ENCODE data around the gene PRKG1. TPM values are rescaled to one million over a fixed set of nuclear protein-coding genes. Genes with fewer than 3 reads are reported as not detected.

The PRKG1 gene
- total and polyA plus RNA-seq, 2 of the 8 experiments (the other 6 are each of a cell fraction or from before 2014, with no cell fraction given), result 4.2 to 15.2 TPM

GRCh38 chr10:51363415-51363814 is 289.1 kb downstream of the PRKG1 start:
- FAIRE-seq, result no peak
- no peak overlapping the region for H3K18ac ChIP-seq (ENCODE audit: extremely low read depth, low read length)
- CTCF ChIA-PET (ENCODE audit: partially characterized antibody), result interaction anchor here (1.1 kb wide), 1 partner anchor 20 kb away, joined by 3 read pairs; no protein-coding TSS in a partner anchor

More at GRCh38 chr10:51363415-51363814, 289.1 kb downstream of the PRKG1 start:
- H3K23ac ChIP-seq (ENCODE audit: insufficient read length), result no peak overlapping the region
- POLR2A ChIA-PET (ENCODE audit: partially characterized antibody), result no interaction called here
- H3K27ac ChIP-seq (ENCODE audit: low read depth, low read length), result no peak overlapping the region
- H4K8ac ChIP-seq (ENCODE audit: extremely low read depth, insufficient read depth, low read length), result no peak overlapping the region
- WGBS, 2 experiments (ENCODE audit: extremely low coverage in 1 of 2, insufficient coverage in 1 of 2, insufficient read length in 1 of 2, insufficient replicate concordance in 2 of 2, low coverage in 1 of 2, low lambda C conversion rate in 2 of 2, missing lambda C conversion rate in 1 of 2), result 79% methylated on average over 4 of the region's 4 CpGs; no CpG with 5 or more reads in 1 of the 2 experiments
- H3K4me1 ChIP-seq (replicated peaks in 1 of 4; ENCODE audit: control insufficient read depth in 3 of 4, insufficient read depth in 4 of 4, low read length in 3 of 4), result peaks cover 0 to 8% (median 6%) of the 10 kb centered on the region in 4 experiments; a peak in 5 of 7 replicates
- DNase-seq (ENCODE audit: low read depth in 1 of 2, low spot score in 2 of 2), result no peak
- no peak overlapping the region for H2BK20ac ChIP-seq (ENCODE audit: low read length)
- TF ChIP-seq JUN (IDR thresholded peaks at IDR 0.05; ENCODE audit: low read depth, low read length) (no peak), RNF2 (IDR thresholded peaks at IDR 0.05; ENCODE audit: borderline replicate concordance, low read depth, low read length, missing control alignments, poor library complexity, severe bottlenecking) (no peak), CHD1 (IDR thresholded peaks at IDR 0.05; ENCODE audit: low read depth, low read length) (no peak), FOSL1 (IDR thresholded peaks at IDR 0.05; ENCODE audit: insufficient read depth, low read depth, low read length) (no peak), EP300 (IDR thresholded peaks at IDR 0.05; ENCODE audit: borderline replicate concordance in 1 of 2, low read depth in 2 of 2, low read length in 2 of 2) (no peak), SP2 (IDR thresholded peaks at IDR 0.05; ENCODE audit: low read length) (no peak), KDM1A (IDR thresholded peaks at IDR 0.05; ENCODE audit: borderline replicate concordance, low read length) (no peak), HDAC6 (IDR thresholded peaks at IDR 0.05; ENCODE audit: low read depth, low read length) (no peak), JUND (IDR thresholded peaks at IDR 0.05; ENCODE audit: low read length) (no peak), SP4 (IDR thresholded peaks at IDR 0.05; ENCODE audit: low read length) (no peak), KDM4A (IDR thresholded peaks at IDR 0.05; ENCODE audit: low read depth, low read length, severe bottlenecking) (no peak), TAF1 (IDR thresholded peaks at IDR 0.05; ENCODE audit: low read depth, low read length) (no peak)
- H2AK5ac ChIP-seq (ENCODE audit: low read depth, low read length), result no peak overlapping the region
- H4K5ac ChIP-seq (ENCODE audit: insufficient read length, low read depth, low read length), result peak overlapping the region; percentile 15
- no peaks in the 10 kb centered on the region for H3K23me2 ChIP-seq (ENCODE audit: low read depth, low read length)
- no peaks in the 10 kb centered on the region for H3K27me3 ChIP-seq (replicated peaks in 1 of 4; ENCODE audit: control insufficient read depth in 3 of 4, extremely low read depth in 1 of 4, insufficient read depth in 3 of 4, low read length in 3 of 4)
- H2BK120ac ChIP-seq (replicated peaks; ENCODE audit: low read depth, low read length), result no peak overlapping the region
- H3K4me2 ChIP-seq (ENCODE audit: insufficient read depth in 1 of 2, low read depth in 2 of 2, low read length in 2 of 2), result no peak overlapping the region
- H2AFZ ChIP-seq (ENCODE audit: low read length), result no peak overlapping the region
- H4K20me1 ChIP-seq (replicated peaks in 1 of 2; ENCODE audit: control insufficient read depth in 1 of 2, insufficient read depth in 2 of 2, low read length in 2 of 2), result no peaks in the 10 kb centered on the region
- no peak overlapping the region for H3K4me3 ChIP-seq (ENCODE audit: extremely low read depth in 1 of 4, insufficient read depth in 2 of 4, low read depth in 3 of 4, low read length in 4 of 4)
- H3K9ac ChIP-seq (replicated peaks in 1 of 4; ENCODE audit: extremely low read depth in 1 of 4, low read depth in 3 of 4, low read length in 3 of 4), result no peak overlapping the region
- no peak overlapping the region for H3K56ac ChIP-seq (replicated peaks; ENCODE audit: insufficient read length, low read depth, low read length)
- no peak overlapping the region for H4K91ac ChIP-seq (replicated peaks; ENCODE audit: insufficient read length, low read length)
- no peaks in the 10 kb centered on the region for H3K36me3 ChIP-seq (ENCODE audit: control insufficient read depth in 2 of 4, insufficient read depth in 4 of 4, low read length in 3 of 4)
- no peak overlapping the region for H3K14ac ChIP-seq (ENCODE audit: insufficient read length)
- H2BK5ac ChIP-seq (ENCODE audit: low read depth, low read length), result no peak overlapping the region
- no peaks in the 10 kb centered on the region for H3K79me1 ChIP-seq (ENCODE audit: low read depth, low read length)
- H3K79me2 ChIP-seq (ENCODE audit: control insufficient read depth in 1 of 2, insufficient read depth in 2 of 2, low read length in 2 of 2), result no peaks in the 10 kb centered on the region
- no peak overlapping the region for H2BK12ac ChIP-seq (ENCODE audit: low read depth, low read length)
- H3K4ac ChIP-seq (replicated peaks; ENCODE audit: insufficient read length, low read depth, low read length), result no peak overlapping the region
- H3K9me3 ChIP-seq (ENCODE audit: insufficient read depth in 2 of 2, low read depth in 1 of 2, low read length in 1 of 2), result no peaks in the 10 kb centered on the region
- H2BK15ac ChIP-seq (ENCODE audit: low read length), result no peak overlapping the region

Data from H1 (cell line).